H9 (cell line): ENCODE measurements around the gene TNFRSF21. TPM values are rescaled to one million over a fixed set of nuclear protein-coding genes. Genes with fewer than 3 reads are reported as not detected.

ENCODE experiments used
- DNase-seq: peaks from one replicate; pipeline ENCODE4 v3.0.0-alpha.2; 2017
- H2AFZ ChIP-seq: one replicate; pipeline ENCODE4 v1.6.1; 2013; ENCODE audit warnings: mild to moderate bottlenecking, low read length, control low read depth, moderate library complexity
- H2AK5ac ChIP-seq: 2 replicates; pipeline ENCODE4 v1.6.1; 2013; ENCODE audit warnings: low read length, control low read depth, mixed read lengths; ENCODE audit not compliant: insufficient read length
- H2BK120ac ChIP-seq: one replicate; pipeline ENCODE4 v1.6.1; 2013; ENCODE audit warnings: low read depth, mild to moderate bottlenecking, low read length, control low read depth, inconsistent platforms; ENCODE audit not compliant: poor library complexity, severe bottlenecking
- H2BK12ac ChIP-seq: 2 replicates; pipeline ENCODE4 v1.6.1; 2013; ENCODE audit warnings: low read length, control low read depth, mixed read lengths, low read depth; ENCODE audit not compliant: insufficient read length
- H2BK15ac ChIP-seq: 2 replicates; pipeline ENCODE4 v1.6.1; 2013; ENCODE audit warnings: low read depth, low read length, control low read depth
- H2BK20ac ChIP-seq: one replicate; pipeline ENCODE4 v1.6.1; 2013; ENCODE audit warnings: low read depth, mild to moderate bottlenecking, low read length, control low read depth, inconsistent platforms; ENCODE audit not compliant: poor library complexity, severe bottlenecking
- H2BK5ac ChIP-seq: 2 replicates; pipeline ENCODE4 v1.6.1; 2013; ENCODE audit warnings: low read length, control low read depth, mixed read lengths; ENCODE audit not compliant: insufficient read length
- H3K14ac ChIP-seq: 2 replicates; pipeline ENCODE4 v1.6.1; 2013; ENCODE audit warnings: low read length, control low read depth; ENCODE audit not compliant: insufficient read depth
- H3K18ac ChIP-seq: 2 replicates; pipeline ENCODE4 v1.6.1; 2013; ENCODE audit warnings: low read depth, mild to moderate bottlenecking, mixed read lengths, low read length, control low read depth; ENCODE audit not compliant: insufficient read length
- H3K23ac ChIP-seq: 2 replicates; pipeline ENCODE4 v1.6.1; 2013; ENCODE audit warnings: low read length, control low read depth, mixed read lengths, low read depth; ENCODE audit not compliant: insufficient read length
- H3K23me2 ChIP-seq: 2 replicates; pipeline ENCODE4 v1.6.1; 2013; ENCODE audit warnings: low read depth, mild to moderate bottlenecking, mixed read lengths, low read length, control low read depth; ENCODE audit not compliant: insufficient read length, poor library complexity, severe bottlenecking
- H3K27ac ChIP-seq: 2 replicates; pipeline ENCODE4 v1.5.1; 2013; ENCODE audit warnings: low read length, control low read depth, mixed read lengths, low read depth; ENCODE audit not compliant: insufficient read length
- H3K27me3 ChIP-seq: 2 replicates; pipeline ENCODE4 v1.6.1; 2013; ENCODE audit warnings: low read length, control low read depth, inconsistent platforms; ENCODE audit not compliant: insufficient read depth
- H3K4ac ChIP-seq: 2 replicates; pipeline ENCODE4 v1.6.1; 2013; ENCODE audit warnings: low read depth, mild to moderate bottlenecking, control low read depth, inconsistent platforms, low read length, moderate library complexity
- H3K4me1 ChIP-seq: 2 replicates; pipeline ENCODE4 v1.6.1; 2013; ENCODE audit warnings: low read length, control low read depth, inconsistent platforms; ENCODE audit not compliant: insufficient read depth
- H3K4me2 ChIP-seq: 2 replicates; pipeline ENCODE4 v1.6.1; 2013; ENCODE audit warnings: low read length, control low read depth, mixed read lengths; ENCODE audit not compliant: insufficient read length, insufficient read depth
- H3K56ac ChIP-seq: 2 replicates; pipeline ENCODE4 v1.6.1; 2013; ENCODE audit warnings: low read depth, mild to moderate bottlenecking, mixed read lengths, low read length, control low read depth; ENCODE audit not compliant: insufficient read length
- H3K79me1 ChIP-seq: 2 replicates; pipeline ENCODE4 v1.6.1; 2013; ENCODE audit warnings: low read depth, mild to moderate bottlenecking, moderate library complexity, low read length, control low read depth, inconsistent platforms; ENCODE audit not compliant: insufficient read depth, poor library complexity, severe bottlenecking
- H3K79me2 ChIP-seq: 2 replicates; pipeline ENCODE4 v1.6.1; 2013; ENCODE audit warnings: low read length, control low read depth, inconsistent platforms; ENCODE audit not compliant: insufficient read depth
- H3K9ac ChIP-seq: 2 replicates; pipeline ENCODE4 v1.6.1; 2013; ENCODE audit warnings: low read length, control low read depth, mixed read lengths; ENCODE audit not compliant: insufficient read length; ENCODE audit errors: extremely low read depth
- H3K9me3 ChIP-seq: one replicate; pipeline ENCODE4 v1.6.1; 2013; ENCODE audit warnings: low read depth, low read length, inconsistent platforms; ENCODE audit not compliant: control insufficient read depth
- H3T11ph ChIP-seq: one replicate; pipeline ENCODE4 v1.6.1; 2013; ENCODE audit warnings: mild to moderate bottlenecking, low read length, control low read depth, inconsistent platforms
- H4K20me1 ChIP-seq: one replicate; pipeline ENCODE4 v1.6.1; 2013; ENCODE audit not compliant: control insufficient read depth, insufficient read length, insufficient read depth
- H4K5ac ChIP-seq: 2 replicates; pipeline ENCODE4 v1.6.1; 2013; ENCODE audit warnings: low read depth, mild to moderate bottlenecking, mixed read lengths, low read length, control low read depth; ENCODE audit not compliant: insufficient read length
- H4K8ac ChIP-seq: replicated peaks from 2 replicates; pipeline ENCODE4 v1.6.1; 2013; ENCODE audit warnings: low read length, control low read depth, mixed read lengths, low read depth; ENCODE audit not compliant: insufficient read length
- H4K91ac ChIP-seq: 2 replicates; pipeline ENCODE4 v1.6.1; 2013; ENCODE audit warnings: low read depth, mild to moderate bottlenecking, moderate library complexity, mixed read lengths, low read length, control low read depth; ENCODE audit not compliant: insufficient read length
- H3K27ac Mint-ChIP-seq, 3 experiments: 2 replicates in 2 of 3; 3 replicates in 1 of 3; pipeline ENCODE4 v1.8.0; 2020 to 2021; ENCODE audit warnings: mixed read lengths in 3 of 3, mild to moderate bottlenecking in 1 of 3, moderate library complexity in 1 of 3
- H3K27me3 Mint-ChIP-seq: 2 replicates; pipeline ENCODE4 v1.8.0; 2021; ENCODE audit warnings: low read depth, mild to moderate bottlenecking, moderate library complexity, mixed read lengths
- H3K36me3 Mint-ChIP-seq, 3 experiments: 2 replicates in 2 of 3; 3 replicates in 1 of 3; pipeline ENCODE4 v1.8.0; 2020 to 2021; ENCODE audit warnings: low read depth in 3 of 3, mixed read lengths in 3 of 3; ENCODE audit not compliant: insufficient read depth in 1 of 3
- H3K4me1 Mint-ChIP-seq, 2 experiments: 2 replicates each; pipeline ENCODE4 v1.8.0; 2020; ENCODE audit warnings: mixed read lengths in 2 of 2
- H3K4me3 Mint-ChIP-seq, 2 experiments: 2 replicates in 1 of 2; 3 replicates in 1 of 2; pipeline ENCODE4 v1.8.0; 2020 to 2021; ENCODE audit warnings: mild to moderate bottlenecking in 2 of 2, mixed read lengths in 2 of 2, moderate library complexity in 1 of 2
- H3K9me3 Mint-ChIP-seq, 2 experiments: 2 replicates in 1 of 2; 3 replicates in 1 of 2; pipeline ENCODE4 v1.8.0; 2020; ENCODE audit warnings: mild to moderate bottlenecking in 2 of 2, mixed read lengths in 2 of 2, moderate library complexity in 1 of 2
- WGBS: extraction: QIAGEN DNeasy Blood & Tissue Kit; methylation state at CpG from one replicate; pipeline ENCODE4 v1.1.7; 2013; ENCODE audit warnings: missing lambda C conversion rate, low lambda C conversion rate, mixed read lengths; ENCODE audit not compliant: insufficient read length; ENCODE audit errors: extremely low coverage; 5-methylcytosine and 5-hydroxymethylcytosine counted together
- total RNA-seq: library from RNA; stranded (reverse); gene quantifications from 2 replicates; pipeline ENCODE4 v1.2.1, GENCODE V29; 2021
- TF ChIP-seq, protein P1 (sequence below): fragments of 200-600 bp; sonication (generic); conservative IDR thresholded peaks from 3 replicates; pipeline ENCODE4 v1.8.0; 2021; ENCODE audit warnings: antibody characterized with exemption, mild to moderate bottlenecking

The TNFRSF21 gene
- total RNA-seq, 1 experiment from 2014 or later, result 39.1 TPM

DNA sequence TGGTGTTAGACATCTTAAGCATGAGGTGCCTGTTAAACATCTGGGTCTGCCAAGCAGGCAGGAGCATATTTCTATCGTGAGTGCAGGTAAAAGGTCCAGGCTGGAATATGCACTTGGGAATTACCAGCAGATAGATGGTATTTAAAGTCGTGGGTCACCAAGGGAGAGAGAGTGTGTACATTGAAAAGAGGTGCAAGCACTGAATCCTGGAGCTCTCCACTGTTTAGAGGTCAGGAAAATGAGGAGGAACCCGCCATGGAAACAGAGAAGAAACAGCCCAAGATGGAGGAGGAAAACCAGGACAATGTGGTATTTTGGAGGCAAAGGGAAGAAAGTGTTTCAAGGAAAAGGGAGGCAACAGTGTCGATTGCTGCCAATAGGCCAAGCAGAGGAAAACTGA is 46.4 kb downstream of the TNFRSF21 start:
- H3K36me3 Mint-ChIP-seq, result peaks cover 15 to 29% (median 19%) of the 10 kb centered on the region in 3 experiments
- Histone ChIP-seq H3K56ac (no peak overlapping the region), H2BK12ac (no peak overlapping the region), H4K8ac (no peak overlapping the region), H4K20me1 (peaks cover 2% of the 10 kb centered on the region), H3K4me2 (no peak overlapping the region), H4K91ac (no peak overlapping the region), H2AK5ac (no peak overlapping the region), H3K9ac (no peak overlapping the region), H3K9me3 (no peaks in the 10 kb centered on the region), H2BK15ac (no peak overlapping the region), H3K4ac (no peak overlapping the region), H2AFZ (no peak overlapping the region), H3K4me1 (peaks cover 2% of the 10 kb centered on the region), H3K23ac (no peak overlapping the region), H3K23me2 (no peaks in the 10 kb centered on the region), H3T11ph (no peak overlapping the region), H3K79me2 (peaks cover 8% of the 10 kb centered on the region; the same call in 1 of the 2 replicates), H3K27me3 (no peaks in the 10 kb centered on the region), H2BK120ac (no peak overlapping the region), H3K14ac (no peak overlapping the region), H2BK5ac (no peak overlapping the region), H3K18ac (no peak overlapping the region), H4K5ac (no peak overlapping the region), H3K27ac (no peak overlapping the region), H3K79me1 (no peaks in the 10 kb centered on the region), H2BK20ac (no peak overlapping the region)
- TF ChIP-seq, protein P1, sequence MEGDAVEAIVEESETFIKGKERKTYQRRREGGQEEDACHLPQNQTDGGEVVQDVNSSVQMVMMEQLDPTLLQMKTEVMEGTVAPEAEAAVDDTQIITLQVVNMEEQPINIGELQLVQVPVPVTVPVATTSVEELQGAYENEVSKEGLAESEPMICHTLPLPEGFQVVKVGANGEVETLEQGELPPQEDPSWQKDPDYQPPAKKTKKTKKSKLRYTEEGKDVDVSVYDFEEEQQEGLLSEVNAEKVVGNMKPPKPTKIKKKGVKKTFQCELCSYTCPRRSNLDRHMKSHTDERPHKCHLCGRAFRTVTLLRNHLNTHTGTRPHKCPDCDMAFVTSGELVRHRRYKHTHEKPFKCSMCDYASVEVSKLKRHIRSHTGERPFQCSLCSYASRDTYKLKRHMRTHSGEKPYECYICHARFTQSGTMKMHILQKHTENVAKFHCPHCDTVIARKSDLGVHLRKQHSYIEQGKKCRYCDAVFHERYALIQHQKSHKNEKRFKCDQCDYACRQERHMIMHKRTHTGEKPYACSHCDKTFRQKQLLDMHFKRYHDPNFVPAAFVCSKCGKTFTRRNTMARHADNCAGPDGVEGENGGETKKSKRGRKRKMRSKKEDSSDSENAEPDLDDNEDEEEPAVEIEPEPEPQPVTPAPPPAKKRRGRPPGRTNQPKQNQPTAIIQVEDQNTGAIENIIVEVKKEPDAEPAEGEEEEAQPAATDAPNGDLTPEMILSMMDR, result no peak
- no peak overlapping the region for H3K4me3 Mint-ChIP-seq
- DNase-seq, result no peak
- H3K9me3 Mint-ChIP-seq, result no peaks in the 10 kb centered on the region
- no peaks in the 10 kb centered on the region for H3K27me3 Mint-ChIP-seq
- peaks cover 13 to 14% of the 10 kb centered on the region in 2 experiments for H3K4me1 Mint-ChIP-seq
- no peak overlapping the region for H3K27ac Mint-ChIP-seq
- WGBS, result no CpG with 5 or more reads among the region's 4 CpGs
